Measurements from ENCODE around the gene SAMSN1. TPM values are rescaled to one million over a fixed set of nuclear protein-coding genes. Genes with fewer than 3 reads are reported as not detected.

SAMSN1 gene
- total RNA-seq, 4 donors from 2014 or later, result 1.6 to 22.5 (median 2.9) TPM

GRCh38 chr21:14486869-14487268, 59.2 kb downstream of the SAMSN1 start:
- H3K4me1 ChIP-seq, result peaks cover 0 to 2% (median 0%) of the 10 kb centered on the region in 4 donors
- H3K27ac ChIP-seq (replicated peaks in 1 of 4), result no peak overlapping the region
- H3K27me3 ChIP-seq, result no peaks in the 10 kb centered on the region
- intact Hi-C loops (cut with DNase I), result no loop called here
- TF ChIP-seq CTCF (IDR thresholded peaks at IDR 0.05), result no peak
- no peak for TF ChIP-seq POLR2A (IDR thresholded peaks at IDR 0.05; ENCODE audit: low read depth)
- TF ChIP-seq POLR2AphosphoS5 (IDR thresholded peaks at IDR 0.05), result no peak
- TF ChIP-seq EP300 (IDR thresholded peaks at IDR 0.05), result no peak
- no peaks in the 10 kb centered on the region for H3K36me3 ChIP-seq
- H3K4me3 ChIP-seq, result no peak overlapping the region
- DNase-seq (ENCODE audit: extremely low spot score), result no peak
- no peaks in the 10 kb centered on the region for H3K9me3 ChIP-seq
- 81% methylated on average over 3 of the region's 3 CpGs for WGBS

GRCh38 chr21:14484188-14485009, 61.7 kb downstream of the SAMSN1 start:
- TF ChIP-seq EP300 (IDR thresholded peaks at IDR 0.05) (no peak), POLR2A (IDR thresholded peaks at IDR 0.05; ENCODE audit: low read depth) (no peak), POLR2AphosphoS5 (IDR thresholded peaks at IDR 0.05) (no peak), CTCF (IDR thresholded peaks at IDR 0.05) (no peak)
- H3K27ac ChIP-seq (replicated peaks in 1 of 4), result no peak overlapping the region
- intact Hi-C loops (cut with DNase I), result no loop called here
- H3K36me3 ChIP-seq, result no peaks in the 10 kb centered on the region
- no peak overlapping the region for H3K4me3 ChIP-seq
- H3K9me3 ChIP-seq, result no peaks in the 10 kb centered on the region
- DNase-seq (ENCODE audit: extremely low spot score), result no peak
- H3K27me3 ChIP-seq, result no peaks in the 10 kb centered on the region
- H3K4me1 ChIP-seq, result peaks cover 0 to 6% (median 0%) of the 10 kb centered on the region in 4 donors
- 67% methylated on average over 2 of the region's 2 CpGs for WGBS

GRCh38 chr21:14483296-14483695, 62.8 kb downstream of the SAMSN1 start:
- Histone ChIP-seq H3K4me3 (no peak overlapping the region), H3K36me3 (no peaks in the 10 kb centered on the region), H3K9me3 (no peaks in the 10 kb centered on the region), H3K27me3 (no peaks in the 10 kb centered on the region), H3K27ac (replicated peaks in 1 of 4) (no peak overlapping the region), H3K4me1 (peaks cover 0 to 12% (median 0%) of the 10 kb centered on the region in 4 donors)
- no peak for DNase-seq (ENCODE audit: extremely low spot score)
- TF ChIP-seq POLR2A (IDR thresholded peaks at IDR 0.05; ENCODE audit: low read depth) (no peak), EP300 (IDR thresholded peaks at IDR 0.05) (no peak), CTCF (IDR thresholded peaks at IDR 0.05) (no peak), POLR2AphosphoS5 (IDR thresholded peaks at IDR 0.05) (no peak)
- WGBS, result 88% methylated on average over 8 of the region's 8 CpGs
- intact Hi-C loops (cut with DNase I), result no loop called here

- Histone ChIP-seq H3K27ac (replicated peaks in 1 of 4) (no peak overlapping the region), H3K9me3 (no peaks in the 10 kb centered on the region), H3K4me1 (peaks cover 0 to 20% (median 2%) of the 10 kb centered on the region in 4 donors), H3K27me3 (no peaks in the 10 kb centered on the region), H3K36me3 (no peaks in the 10 kb centered on the region), H3K4me3 (no peak overlapping the region)
- no peak for DNase-seq (ENCODE audit: extremely low spot score)
- 51% methylated on average over 7 of the region's 7 CpGs for WGBS
- intact Hi-C loops (cut with DNase I), result no loop called here
- TF ChIP-seq CTCF (IDR thresholded peaks at IDR 0.05), result no peak
- no peak for TF ChIP-seq POLR2AphosphoS5 (IDR thresholded peaks at IDR 0.05)
- no peak for TF ChIP-seq EP300 (IDR thresholded peaks at IDR 0.05)
- no peak for TF ChIP-seq POLR2A (IDR thresholded peaks at IDR 0.05; ENCODE audit: low read depth)
These were observed 64.0 kb downstream of the SAMSN1 start for GRCh38 chr21:14482165-14482564.
